Naive B cell (primary cell): Measurements from ENCODE around the gene CDK11B. TPM values are rescaled to one million over a fixed set of nuclear protein-coding genes. Genes with fewer than 3 reads are reported as not detected.
"Not testable (repeated sequence)": the region's sequence is repeated elsewhere in the genome, so short reads cannot be mapped to it uniquely, and the experiment has no call there.

Experiments
- ATAC-seq, 2 donors: fragments of 150-1000 bp; cut with Tn5 transposase; 2 replicates each; pipeline ENCODE4 v1.10.0; 2021; ENCODE audit warnings: low read depth in 2 of 2, mild to moderate bottlenecking in 2 of 2, moderate library complexity in 2 of 2
- DNase-seq: peaks from one replicate; pipeline ENCODE4 v3.0.0; 2022
- H3K27ac Mint-ChIP-seq, 6 donors: one replicate each; pipeline ENCODE4 v1.8.0; 2020 to 2022; ENCODE audit warnings: mild to moderate bottlenecking in 6 of 6, mixed read lengths in 6 of 6, moderate library complexity in 5 of 6, inconsistent platforms in 2 of 6
- H3K27me3 Mint-ChIP-seq, 3 donors: one replicate each; pipeline ENCODE4 v1.8.0; 2021 to 2022; ENCODE audit warnings: mixed read lengths in 3 of 3, mild to moderate bottlenecking in 1 of 3
- H3K36me3 Mint-ChIP-seq, 2 donors: one replicate each; pipeline ENCODE4 v1.8.0; 2020 to 2022; ENCODE audit warnings: mixed read lengths in 2 of 2, inconsistent platforms in 1 of 2, mild to moderate bottlenecking in 1 of 2
- H3K4me1 Mint-ChIP-seq, 3 donors: one replicate each; pipeline ENCODE4 v1.8.0; 2020 to 2022; ENCODE audit warnings: mixed read lengths in 3 of 3, inconsistent platforms in 1 of 3, mild to moderate bottlenecking in 1 of 3, moderate library complexity in 1 of 3
- H3K4me3 Mint-ChIP-seq, 8 donors: one replicate each; pipeline ENCODE4 v1.8.0; 2020 to 2022; ENCODE audit warnings: mild to moderate bottlenecking in 8 of 8, mixed read lengths in 8 of 8, moderate library complexity in 8 of 8, inconsistent platforms in 2 of 8
- H3K9me3 Mint-ChIP-seq, 7 donors: one replicate each; pipeline ENCODE4 v1.8.0; 2020 to 2022; ENCODE audit warnings: mixed read lengths in 7 of 7, mild to moderate bottlenecking in 5 of 7, inconsistent platforms in 2 of 7, moderate library complexity in 1 of 7
- polyA plus RNA-seq, 6 donors: library from polyadenylated mRNA; unstranded; fragments of 300-500 nt; fragmentation: Illumina TruSeq; gene quantifications; one replicate each; pipeline ENCODE4 v1.2.3, GENCODE V29; 2021; ENCODE audit warnings: low read depth in 6 of 6

The CDK11B gene
- polyA plus RNA-seq = 10 to 100 TPM in 1 of 6 donors, 1 to 10 TPM in 5; 2.2 to 17.5 (median 8.4) TPM

DNA sequence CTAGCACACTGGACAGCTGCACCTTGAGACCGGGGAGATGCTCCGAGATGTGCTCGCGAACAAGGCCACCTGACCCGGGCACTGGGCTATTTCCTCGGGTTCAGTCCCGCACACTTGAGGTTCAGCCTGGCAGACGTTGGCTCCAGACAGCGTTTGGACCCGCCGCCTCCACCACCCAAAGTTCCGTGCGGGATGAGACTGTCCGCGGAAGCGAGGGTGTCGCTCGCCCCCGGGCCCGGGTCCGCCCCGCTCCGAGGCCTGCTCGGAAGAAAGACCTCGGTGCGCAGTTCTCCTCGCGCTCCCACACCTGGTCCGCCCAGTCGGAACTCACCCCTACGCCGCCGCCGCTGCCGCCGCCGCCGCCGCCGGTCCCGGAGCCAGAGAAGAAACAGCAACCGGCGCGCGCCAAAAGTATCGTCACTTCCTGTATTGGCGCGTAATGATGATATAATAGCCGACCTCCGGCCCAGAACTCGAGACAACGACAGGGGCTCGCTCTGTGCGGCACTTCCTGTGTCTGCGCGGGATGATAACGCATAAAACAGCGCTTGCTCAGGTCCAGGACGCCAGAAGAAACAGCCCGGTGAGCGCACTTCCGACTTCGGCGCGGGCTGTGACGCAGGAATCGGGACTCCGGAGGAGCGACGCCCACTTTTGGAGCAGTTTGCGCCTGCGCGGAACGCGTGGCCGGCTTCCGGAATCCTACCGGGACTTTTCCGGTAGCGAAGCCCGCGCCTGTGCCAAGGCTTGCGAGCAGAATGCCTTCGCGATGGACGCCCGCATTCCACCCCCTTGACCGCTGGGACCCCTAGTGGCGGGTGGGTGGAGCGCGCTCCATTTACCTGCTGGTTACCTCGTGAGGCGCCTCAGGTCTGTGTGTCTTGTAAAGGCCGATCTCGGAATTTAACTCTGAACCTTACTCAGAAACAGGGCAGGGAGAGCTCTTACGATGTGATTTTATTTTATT lies at the start of gene CDK11B:
Gene CDK11B (minus strand): TSS at position 422 of the 967 bp plus-strand sequence. CDS start 1,519 bp downstream, outside the sequence.
- H3K9me3 Mint-ChIP-seq, H3K27me3 Mint-ChIP-seq, H3K36me3 Mint-ChIP-seq: not testable (repeated sequence)
- peak; percentile 91 to 94 for ATAC-seq
- H3K4me1 Mint-ChIP-seq = peaks cover 0 to 11% (median 2%) of the 10 kb centered on the region in 3 donors
- peak within 1 kb of the TSS; percentile 93 to 99 (median 94) for H3K4me3 Mint-ChIP-seq
- H3K27ac Mint-ChIP-seq = peak within 1 kb of the TSS; percentile 97 to 100 (median 100)
- DNase-seq = peak; percentile 97

DNA sequence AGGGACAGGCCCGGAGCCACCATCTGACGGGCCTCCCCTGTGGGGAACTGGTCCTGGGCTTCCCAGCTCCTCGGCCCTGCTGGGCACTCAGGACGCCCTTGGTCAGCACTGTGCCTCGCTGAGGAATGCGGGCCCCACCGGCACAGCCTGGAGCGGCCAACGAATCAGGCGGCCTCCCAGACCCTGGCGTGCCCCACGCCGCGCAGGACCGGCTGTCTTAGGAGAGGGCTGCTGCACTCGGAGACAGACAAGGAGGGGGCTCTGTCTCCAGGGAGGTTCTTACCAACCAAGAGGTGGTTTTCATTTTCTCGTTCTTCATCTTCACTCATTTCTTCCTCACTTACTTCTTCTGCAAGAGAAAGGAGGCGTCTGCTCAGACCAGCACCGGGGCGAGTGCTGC lies 49.1 kb upstream of the CDK11B start:
- not testable (repeated sequence) for H3K4me1 Mint-ChIP-seq, ATAC-seq, H3K27me3 Mint-ChIP-seq, H3K4me3 Mint-ChIP-seq, H3K36me3 Mint-ChIP-seq, H3K27ac Mint-ChIP-seq, DNase-seq, H3K9me3 Mint-ChIP-seq

DNA sequence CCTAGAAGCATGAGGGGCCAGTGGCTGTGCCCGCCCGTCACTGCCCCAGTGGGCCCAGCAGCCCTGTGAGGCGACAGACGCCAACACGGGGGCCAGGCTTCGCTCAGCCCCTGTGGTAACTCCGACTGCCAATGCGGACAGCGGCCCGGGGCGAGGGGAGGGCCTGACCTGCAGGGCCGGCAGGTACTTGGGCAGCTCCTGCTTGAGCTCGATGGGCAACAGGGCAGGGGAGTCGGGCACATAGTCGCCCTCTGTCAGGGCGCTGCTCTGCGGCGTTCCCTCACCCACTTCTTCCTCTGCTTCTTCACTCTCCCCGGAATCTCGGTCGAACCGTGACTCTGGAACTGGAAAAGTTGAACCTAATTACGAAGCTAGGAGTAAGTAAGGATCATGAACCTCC lies 48.4 kb upstream of the CDK11B start:
- not testable (repeated sequence) for H3K27ac Mint-ChIP-seq, H3K27me3 Mint-ChIP-seq

DNA sequence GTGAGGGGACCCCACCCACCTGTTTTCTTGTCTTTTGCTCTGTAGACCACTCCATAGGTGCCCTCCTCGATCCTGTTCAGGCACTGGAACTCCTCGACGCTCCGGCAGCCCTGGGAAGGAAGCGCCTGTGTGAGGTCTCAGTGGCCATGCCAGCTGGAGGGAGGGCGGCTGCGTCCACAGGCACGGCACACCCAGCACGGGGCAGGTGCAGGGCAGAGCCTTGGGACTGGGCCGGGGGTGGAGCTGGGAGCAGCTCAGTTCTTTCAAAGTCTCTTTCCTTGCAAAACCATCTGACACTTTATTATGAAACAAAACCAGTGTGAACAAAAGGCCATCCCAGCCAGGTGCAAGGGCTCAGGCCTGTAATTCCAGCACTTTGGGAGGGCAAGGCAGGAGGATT lies 46.8 kb upstream of the CDK11B start:
- H3K4me3 Mint-ChIP-seq, H3K4me1 Mint-ChIP-seq, H3K27me3 Mint-ChIP-seq, H3K36me3 Mint-ChIP-seq, ATAC-seq, DNase-seq, H3K27ac Mint-ChIP-seq, H3K9me3 Mint-ChIP-seq: not testable (repeated sequence)

More for the DNA sequence above, 48.4 kb upstream of the CDK11B start:
- not testable (repeated sequence) for H3K9me3 Mint-ChIP-seq, H3K4me3 Mint-ChIP-seq, DNase-seq, H3K4me1 Mint-ChIP-seq, ATAC-seq, H3K36me3 Mint-ChIP-seq

DNA sequence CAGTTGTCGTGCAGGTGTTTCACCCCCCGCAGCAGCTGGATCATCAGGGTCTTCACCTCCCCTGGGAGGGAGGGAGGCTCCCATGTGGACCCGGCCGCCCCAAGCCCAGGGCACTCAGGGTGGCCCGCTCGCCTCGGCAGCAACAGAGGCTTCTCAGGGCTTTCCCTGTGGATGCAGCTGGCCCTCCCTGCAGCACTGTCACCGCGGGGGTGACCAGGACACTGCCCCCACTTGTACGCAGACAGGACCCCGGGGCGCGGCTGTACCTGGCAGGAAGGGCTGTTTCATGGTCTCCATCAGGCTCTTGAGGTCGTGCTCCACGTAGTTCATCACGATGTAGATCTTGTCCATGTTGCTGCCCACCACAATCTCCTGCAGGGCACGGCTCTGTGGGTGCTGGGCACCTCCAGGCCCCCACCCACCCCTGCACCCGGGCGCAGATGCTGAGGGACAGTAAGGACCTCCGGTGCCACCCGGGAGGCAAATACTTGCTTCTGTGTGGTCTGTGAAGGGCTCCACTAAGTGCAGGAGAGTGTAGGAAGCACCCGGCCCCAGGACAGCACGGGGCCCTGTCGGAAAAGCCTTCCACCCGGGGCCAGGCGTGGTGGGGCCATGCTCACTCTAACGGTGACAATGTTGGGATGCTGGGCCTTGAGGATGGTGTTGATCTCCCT lies 45.6 kb upstream of the CDK11B start:
- H3K27ac Mint-ChIP-seq, H3K27me3 Mint-ChIP-seq, H3K9me3 Mint-ChIP-seq, H3K4me1 Mint-ChIP-seq, ATAC-seq, DNase-seq, H3K36me3 Mint-ChIP-seq, H3K4me3 Mint-ChIP-seq: not testable (repeated sequence)

DNA sequence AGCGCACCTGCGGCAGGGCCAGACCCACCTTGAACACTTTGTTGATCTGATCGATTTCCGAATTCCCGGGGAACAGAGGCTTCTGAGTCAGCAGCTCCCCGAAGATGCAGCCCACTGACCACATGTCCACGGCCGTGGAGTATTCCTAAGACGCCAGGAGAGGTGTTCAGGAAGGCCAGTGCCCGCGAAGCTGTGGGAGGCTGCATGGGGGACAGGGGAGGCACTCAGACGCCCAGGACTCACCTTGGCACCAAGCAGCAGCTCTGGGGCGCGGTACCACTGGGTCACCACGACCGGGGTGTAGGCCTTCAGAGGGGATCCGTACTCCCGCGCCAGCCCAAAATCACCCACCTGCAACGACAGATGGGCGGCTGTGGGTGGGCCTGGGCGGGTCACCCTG lies 45.0 kb upstream of the CDK11B start:
- Mint-ChIP-seq H3K27me3 (no peaks in the 10 kb centered on the region), H3K27ac (no peak overlapping the region), H3K4me3 (no peak overlapping the region), H3K9me3 (no peaks in the 10 kb centered on the region), H3K36me3 (no peaks in the 10 kb centered on the region), H3K4me1 (no peaks in the 10 kb centered on the region)
- ATAC-seq = no peak
- no peak for DNase-seq

DNA sequence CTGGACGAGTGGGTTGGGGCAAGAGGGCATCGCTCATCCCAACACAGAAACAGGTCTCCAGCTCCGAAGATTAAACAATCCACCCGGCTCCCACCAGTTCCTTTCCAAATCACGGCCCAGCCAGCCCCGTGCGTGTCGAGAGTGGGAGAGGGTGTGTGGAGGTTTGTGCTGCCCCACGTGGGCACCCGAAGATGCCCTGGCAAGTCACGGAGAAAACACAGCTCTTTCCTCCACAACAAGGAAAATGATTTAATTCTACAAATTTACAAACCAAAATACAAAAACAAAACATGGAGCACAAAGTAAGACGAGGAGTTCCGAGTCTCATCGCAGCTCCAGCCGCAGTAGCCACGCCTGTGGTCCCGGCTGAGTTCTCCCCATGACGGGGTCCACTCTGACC lies 43.7 kb upstream of the CDK11B start:
- not testable (repeated sequence) for H3K4me3 Mint-ChIP-seq, H3K36me3 Mint-ChIP-seq, ATAC-seq, H3K27me3 Mint-ChIP-seq, H3K4me1 Mint-ChIP-seq, DNase-seq, H3K9me3 Mint-ChIP-seq
- peak overlapping the region in 1 of 6 donors; percentile 49 for H3K27ac Mint-ChIP-seq

DNA sequence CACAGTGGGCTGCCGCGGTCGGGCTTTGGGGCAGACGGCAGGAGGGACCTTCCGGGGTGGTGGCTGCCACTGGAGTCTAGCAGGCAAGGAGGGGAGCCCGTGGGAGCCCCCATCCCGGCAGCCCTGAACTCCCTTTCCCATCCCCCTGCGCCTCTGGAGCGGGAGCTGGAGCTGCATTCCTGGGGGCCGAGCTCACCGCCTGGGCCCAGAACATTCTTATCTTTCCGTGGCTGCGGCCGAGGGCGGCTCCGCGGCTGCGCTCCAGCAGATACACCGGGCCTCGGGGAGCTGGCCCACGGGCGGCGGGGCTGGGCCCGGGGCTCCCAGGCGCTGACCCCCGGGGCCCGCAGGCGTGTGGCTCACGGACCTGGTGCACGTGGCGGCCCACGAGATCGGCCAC lies 41.8 kb upstream of the CDK11B start:
- H3K36me3 Mint-ChIP-seq, ATAC-seq, DNase-seq, H3K4me3 Mint-ChIP-seq, H3K27ac Mint-ChIP-seq, H3K27me3 Mint-ChIP-seq, H3K4me1 Mint-ChIP-seq, H3K9me3 Mint-ChIP-seq: not testable (repeated sequence)

DNA sequence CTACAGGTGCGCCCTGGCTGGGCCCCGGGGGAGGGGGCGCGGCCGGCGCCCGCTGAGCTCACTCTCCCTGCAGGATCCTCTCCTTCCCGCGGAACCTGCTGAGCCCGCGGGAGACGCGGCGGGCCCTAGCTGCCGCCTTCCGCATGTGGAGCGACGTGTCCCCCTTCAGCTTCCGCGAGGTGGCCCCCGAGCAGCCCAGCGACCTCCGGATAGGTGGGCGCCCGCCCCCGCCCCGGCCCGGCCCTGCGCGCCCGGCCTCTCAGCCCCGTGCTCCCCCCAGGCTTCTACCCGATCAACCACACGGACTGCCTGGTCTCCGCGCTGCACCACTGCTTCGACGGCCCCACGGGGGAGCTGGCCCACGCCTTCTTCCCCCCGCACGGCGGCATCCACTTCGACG lies 41.3 kb upstream of the CDK11B start:
- not testable (repeated sequence) for H3K9me3 Mint-ChIP-seq, H3K27me3 Mint-ChIP-seq, H3K4me3 Mint-ChIP-seq, DNase-seq, H3K36me3 Mint-ChIP-seq, H3K4me1 Mint-ChIP-seq, H3K27ac Mint-ChIP-seq
- peak; percentile 51 to 60 for ATAC-seq

DNA sequence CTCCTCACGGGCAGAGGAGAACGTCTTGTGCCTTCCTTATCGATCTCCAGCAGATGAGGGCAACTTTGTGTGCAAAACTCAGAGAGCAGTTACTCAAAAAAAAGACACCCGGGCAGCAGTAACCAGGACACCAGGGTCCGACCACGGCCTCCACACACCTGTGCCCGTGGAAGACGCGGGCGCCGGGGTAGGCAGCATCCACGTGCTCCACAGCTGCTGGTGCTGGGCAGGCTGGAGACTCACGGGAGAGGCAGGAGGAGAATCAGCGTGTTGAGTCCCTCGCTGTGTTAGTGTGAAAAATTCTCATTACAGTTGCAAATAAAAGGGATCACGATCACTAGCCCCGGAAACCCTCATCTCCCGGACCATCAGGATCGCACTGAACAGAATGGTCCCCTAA lies 40.3 kb upstream of the CDK11B start:
- H3K4me3 Mint-ChIP-seq, H3K9me3 Mint-ChIP-seq, H3K27ac Mint-ChIP-seq, H3K27me3 Mint-ChIP-seq, DNase-seq, H3K4me1 Mint-ChIP-seq, ATAC-seq, H3K36me3 Mint-ChIP-seq: not testable (repeated sequence)

DNA sequence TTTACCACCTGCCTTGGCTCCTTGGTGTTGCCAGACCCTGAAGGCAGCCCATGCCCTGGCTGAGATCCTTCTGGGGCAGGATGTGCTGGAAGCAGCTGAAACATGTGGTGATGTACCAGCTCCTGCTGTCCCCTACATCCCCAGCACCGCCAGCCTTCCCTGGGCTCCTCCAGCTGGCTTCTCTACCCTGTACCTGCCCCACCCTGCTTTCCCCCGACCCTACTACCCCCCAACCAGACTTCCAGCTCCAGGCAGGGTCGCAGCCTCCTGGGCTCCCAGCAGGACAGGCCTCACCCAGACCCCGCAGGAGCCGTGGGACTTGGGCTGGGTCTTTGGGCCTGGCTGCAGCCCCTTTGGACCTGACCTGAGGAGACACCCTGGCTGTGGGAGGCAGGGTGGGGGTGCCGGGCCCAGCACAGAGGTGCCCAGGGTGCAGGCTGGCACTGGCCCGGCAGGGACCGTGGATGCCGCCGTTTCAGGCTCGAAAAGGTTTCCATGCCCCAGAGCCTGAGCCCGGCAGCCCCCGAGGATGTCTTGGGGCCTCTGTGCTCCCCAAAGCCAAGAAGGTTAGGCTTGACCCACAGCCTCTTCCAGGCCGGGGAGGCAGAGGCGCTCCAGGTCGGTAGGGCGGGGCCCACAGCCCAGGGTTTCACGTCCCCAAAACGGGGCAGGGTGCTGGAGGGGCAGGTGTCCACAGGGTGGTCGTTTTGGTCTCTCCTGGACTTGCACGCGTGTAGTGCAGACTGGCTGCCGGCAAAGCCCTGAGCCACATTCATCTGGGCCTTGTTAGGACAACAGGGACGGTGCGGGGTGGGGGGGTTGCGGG lies 38.8 kb upstream of the CDK11B start:
- DNase-seq, H3K36me3 Mint-ChIP-seq, ATAC-seq, H3K4me3 Mint-ChIP-seq, H3K9me3 Mint-ChIP-seq, H3K27me3 Mint-ChIP-seq, H3K4me1 Mint-ChIP-seq, H3K27ac Mint-ChIP-seq: not testable (repeated sequence)

DNA sequence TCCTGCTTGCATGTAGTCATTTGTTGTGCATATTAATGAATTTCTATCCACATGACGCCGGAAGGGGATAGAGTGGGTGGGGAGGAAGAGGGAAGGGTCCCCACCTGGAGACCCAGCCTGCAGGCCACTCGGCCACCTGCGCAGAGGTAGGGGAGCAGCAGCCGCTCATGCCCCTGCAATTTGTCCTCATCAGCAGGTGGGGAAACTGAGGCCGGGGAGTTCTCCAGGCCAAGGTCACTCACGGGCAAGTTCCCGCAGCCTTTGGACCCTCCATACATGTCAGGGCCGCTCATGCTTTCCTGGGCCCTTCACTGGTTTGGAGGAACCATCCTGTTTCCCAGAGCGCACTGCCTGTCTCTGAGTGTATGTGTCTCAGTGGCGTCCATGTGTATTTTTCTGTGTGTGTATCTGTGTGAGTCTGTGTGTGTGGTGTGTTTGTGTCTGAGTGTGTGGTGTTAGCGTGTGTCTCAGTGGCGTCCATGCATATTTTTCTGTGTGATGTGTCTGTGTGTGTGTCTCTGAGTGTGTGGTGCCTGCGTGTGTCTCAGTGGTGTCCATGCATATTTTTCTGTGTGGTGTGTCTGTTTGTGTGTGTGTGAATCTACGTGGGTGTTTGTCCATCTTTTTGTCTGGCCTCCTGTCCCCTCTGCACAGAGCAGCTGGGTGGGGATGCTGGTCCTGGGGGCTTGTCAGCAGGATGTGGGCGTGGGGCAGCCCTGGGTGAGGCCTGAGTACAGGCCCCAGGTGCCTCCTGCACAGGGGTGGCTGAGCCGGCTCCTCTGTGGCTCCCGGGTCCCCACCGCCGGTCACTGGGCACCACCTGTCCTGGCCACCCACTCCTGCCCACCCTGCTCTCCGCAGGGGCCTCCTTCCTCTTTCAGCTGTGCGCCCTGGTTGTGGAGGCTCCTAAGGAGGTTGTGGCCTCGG lies 37.9 kb upstream of the CDK11B start:
- H3K4me3 Mint-ChIP-seq = peak overlapping the region in 3 of 8 donors; percentile 29 to 59 (median 50)
- H3K9me3 Mint-ChIP-seq, H3K4me1 Mint-ChIP-seq, H3K27me3 Mint-ChIP-seq, ATAC-seq, DNase-seq, H3K36me3 Mint-ChIP-seq: not testable (repeated sequence)
- H3K27ac Mint-ChIP-seq = peak overlapping the region in 1 of 6 donors; percentile 64
